C4-2B (cell line): ENCODE data around the gene CHN2.

Experiments used
- ZFX ChIP-seq: fragments of 450-650 bp; IDR thresholded peaks from 2 replicates; pipeline ENCODE4 v1.6.1; 2017
- TF ChIP-seq, protein P1 (sequence below): fragments of 450-650 bp; conservative IDR thresholded peaks from 2 replicates; pipeline ENCODE4 v1.5.1; 2017; ENCODE audit warnings: mild to moderate bottlenecking

DNA sequence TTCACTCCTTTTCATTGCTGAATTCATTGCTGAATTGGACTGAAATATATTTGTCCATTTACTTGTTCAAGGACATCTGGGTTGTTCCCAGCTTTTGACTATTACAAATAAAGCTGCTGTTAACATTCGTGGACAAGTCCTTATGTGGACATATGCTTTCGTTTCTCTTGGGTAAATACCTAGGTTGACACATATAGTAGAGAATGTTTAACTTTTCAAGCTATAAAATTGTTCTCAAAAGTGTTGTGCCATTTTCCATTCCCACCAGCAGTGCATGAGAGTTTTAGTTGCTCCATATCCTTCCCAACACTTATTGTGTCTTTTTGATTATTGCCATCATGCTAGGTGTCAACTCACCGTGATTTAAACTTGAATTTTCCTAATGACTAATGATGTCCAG is 30.7 kb upstream of the CHN2 start:
- TF ChIP-seq, protein P1, sequence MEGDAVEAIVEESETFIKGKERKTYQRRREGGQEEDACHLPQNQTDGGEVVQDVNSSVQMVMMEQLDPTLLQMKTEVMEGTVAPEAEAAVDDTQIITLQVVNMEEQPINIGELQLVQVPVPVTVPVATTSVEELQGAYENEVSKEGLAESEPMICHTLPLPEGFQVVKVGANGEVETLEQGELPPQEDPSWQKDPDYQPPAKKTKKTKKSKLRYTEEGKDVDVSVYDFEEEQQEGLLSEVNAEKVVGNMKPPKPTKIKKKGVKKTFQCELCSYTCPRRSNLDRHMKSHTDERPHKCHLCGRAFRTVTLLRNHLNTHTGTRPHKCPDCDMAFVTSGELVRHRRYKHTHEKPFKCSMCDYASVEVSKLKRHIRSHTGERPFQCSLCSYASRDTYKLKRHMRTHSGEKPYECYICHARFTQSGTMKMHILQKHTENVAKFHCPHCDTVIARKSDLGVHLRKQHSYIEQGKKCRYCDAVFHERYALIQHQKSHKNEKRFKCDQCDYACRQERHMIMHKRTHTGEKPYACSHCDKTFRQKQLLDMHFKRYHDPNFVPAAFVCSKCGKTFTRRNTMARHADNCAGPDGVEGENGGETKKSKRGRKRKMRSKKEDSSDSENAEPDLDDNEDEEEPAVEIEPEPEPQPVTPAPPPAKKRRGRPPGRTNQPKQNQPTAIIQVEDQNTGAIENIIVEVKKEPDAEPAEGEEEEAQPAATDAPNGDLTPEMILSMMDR, result no peak
- no peak for TF ChIP-seq ZFX
